GM19455 (cell line): Measurements from ENCODE around the gene SMARCD3.

ENCODE experiments used
- ATAC-seq: cut with Tn5 transposase; IDR thresholded peaks from one replicate; pipeline ENCODE4 v1.9.1; 2021; ENCODE audit not compliant: unreplicated experiment

SMARCD3 gene

GRCh38 chr7:151238924-151239836 is 9.3 kb downstream of the SMARCD3 start:
- ATAC-seq = no peak

GRCh38 chr7:151238190-151238810 is 10.2 kb downstream of the SMARCD3 start:
- ATAC-seq = no peak

GRCh38 chr7:151237244-151238189 is 11.0 kb downstream of the SMARCD3 start:
- no peak for ATAC-seq

GRCh38 chr7:151236406-151236805 is 12.1 kb downstream of the SMARCD3 start:
- no peak for ATAC-seq

GRCh38 chr7:151235091-151235787 is 13.3 kb downstream of the SMARCD3 start:
- ATAC-seq = no peak

- ATAC-seq = no peak
Observed at GRCh38 chr7:151233804-151234203, 14.7 kb downstream of the SMARCD3 start.

GRCh38 chr7:151232917-151233701 is 15.4 kb downstream of the SMARCD3 start:
- ATAC-seq = peak; percentile 48

- ATAC-seq = peak; percentile 96
Observed at GRCh38 chr7:151232091-151232916, 16.2 kb downstream of the SMARCD3 start, which contains the start of gene CHPF2. TSS of gene CHPF2 (plus strand) at chr7:151232483. CDS start at chr7:151234012, 1,529 bp downstream.

- no peak for ATAC-seq
Observed at GRCh38 chr7:151231080-151231479, 17.4 kb downstream of the SMARCD3 start.

- ATAC-seq = no peak
Observed at GRCh38 chr7:151229249-151229648, 19.2 kb downstream of the SMARCD3 start.

- ATAC-seq = no peak
Observed at GRCh38 chr7:151228024-151228866, 20.2 kb downstream of the SMARCD3 start.

GRCh38 chr7:151226875-151227782 is 21.4 kb downstream of the SMARCD3 start, which contains the start of gene ABCF2:
TSS of gene ABCF2 (minus strand) at chr7:151227205. CDS start at chr7:151226458, 747 bp downstream.
- peak; percentile 99 for ATAC-seq

- ATAC-seq = peak; percentile 3
Observed at GRCh38 chr7:151226560-151226874, 22.0 kb downstream of the SMARCD3 start.

GRCh38 chr7:151225948-151226510 is 22.5 kb downstream of the SMARCD3 start:
- ATAC-seq = no peak

- no peak for ATAC-seq
Observed at GRCh38 chr7:151223728-151224127, 24.8 kb downstream of the SMARCD3 start.

GRCh38 chr7:151218170-151218569 is 30.3 kb downstream of the SMARCD3 start:
- no peak for ATAC-seq

GRCh38 chr7:151215396-151215795 is 33.1 kb downstream of the SMARCD3 start:
- ATAC-seq = no peak
